GM23248 (cell line): Measurements from ENCODE around the gene CLEC16A.

Source experiments
- EZH2 ChIP-seq: fragments of 200-600 bp; sonication (generic); IDR thresholded peaks from 2 replicates; pipeline ENCODE4 v1.6.1; 2018; ENCODE audit warnings: antibody characterized with exemption, mild to moderate bottlenecking; ENCODE audit not compliant: insufficient read depth, poor library complexity, severe bottlenecking
- EZH2phosphoT487 ChIP-seq: fragments of 200-600 bp; sonication (generic); IDR thresholded peaks from 2 replicates; pipeline ENCODE4 v1.6.1; 2018; ENCODE audit warnings: antibody characterized with exemption, moderate library complexity, mild to moderate bottlenecking, low read depth; ENCODE audit not compliant: insufficient read depth

- TF ChIP-seq EZH2, result no peak
- no peak for TF ChIP-seq EZH2phosphoT487
Observed at GRCh38 chr16:10971560-10971961, 27.2 kb downstream of the CLEC16A start.
